Measurements from ENCODE around the gene ANKS3.

- TF ChIP-seq CTCF (IDR thresholded peaks at IDR 0.05 in 4 of 5, conservative IDR thresholded peaks at IDR 0.05 in 1 of 5): no peak
- no peak for TF ChIP-seq POLR2A (IDR thresholded peaks at IDR 0.05)
Measured at GRCh38 chr16:4652561-4652960, 81.5 kb downstream of the ANKS3 start.

Data from gastrocnemius medialis (tissue), 4 donors.